ENCODE measurements around the gene DCTN3. TPM values are rescaled to one million over a fixed set of nuclear protein-coding genes. Genes with fewer than 3 reads are reported as not detected.

Gene DCTN3
- total and polyA plus RNA-seq, 2 donors from 2014 or later, result 92.0 to 175 TPM

- H3K27me3 ChIP-seq (ENCODE audit: control insufficient read depth, insufficient read depth, low read length), result no peaks in the 10 kb centered on the region
- DNase-seq (peak in 1 of 5 donors; percentile 39), FAIRE-seq (no peak)
- H3K4me3 ChIP-seq (ENCODE audit: low read length in 3 of 3), result peak overlapping the region; percentile 56 to 91 (median 88)
- peak overlapping the region; percentile 37 to 88 (median 57) for H3K9ac ChIP-seq (ENCODE audit: low read length in 3 of 3)
- H3K27ac ChIP-seq (ENCODE audit: low read depth in 2 of 2, low read length in 2 of 2), result peak overlapping the region in 1 of 2 donors; percentile 26
- intact Hi-C loops (cut with DNase I), result no loop called here
- TF ChIP-seq CTCF (IDR thresholded peaks at IDR 0.05; ENCODE audit: borderline replicate concordance, extremely low read depth, insufficient read depth), result no peak
- H3K4me1 ChIP-seq (ENCODE audit: control insufficient read depth in 2 of 3, insufficient read depth in 2 of 3, low read depth in 1 of 3, low read length in 3 of 3), result peaks cover 0 to 15% (median 11%) of the 10 kb centered on the region in 3 donors
- H3K36me3 ChIP-seq (ENCODE audit: control insufficient read depth in 2 of 3, insufficient read depth in 3 of 3, low read length in 3 of 3), result peaks cover 0 to 14% (median 10%) of the 10 kb centered on the region in 3 donors
- no peaks in the 10 kb centered on the region for H3K9me3 ChIP-seq (ENCODE audit: control insufficient read depth in 2 of 3, insufficient read depth in 1 of 3, low read length in 3 of 3)
Observed at GRCh38 chr9:34611251-34611810, 9.0 kb downstream of the DCTN3 start.

- intact Hi-C loops (cut with DNase I), result no loop called here
- peak overlapping the region in 1 of 3 donors; percentile 91 for H3K4me3 ChIP-seq (ENCODE audit: low read length in 3 of 3)
- FAIRE-seq, result no peak
- no peaks in the 10 kb centered on the region for H3K9me3 ChIP-seq (ENCODE audit: control insufficient read depth in 2 of 3, insufficient read depth in 1 of 3, low read length in 3 of 3)
- peak overlapping the region in 1 of 3 donors; percentile 88 for H3K9ac ChIP-seq (ENCODE audit: low read length in 3 of 3)
- no peak for TF ChIP-seq CTCF (IDR thresholded peaks at IDR 0.05; ENCODE audit: borderline replicate concordance, extremely low read depth, insufficient read depth)
- no peak overlapping the region for H3K27ac ChIP-seq (ENCODE audit: low read depth in 2 of 2, low read length in 2 of 2)
- DNase-seq, result peak in 1 of 5 donors; percentile 75
- H3K4me1 ChIP-seq (ENCODE audit: control insufficient read depth in 2 of 3, insufficient read depth in 2 of 3, low read depth in 1 of 3, low read length in 3 of 3), result peaks cover 0 to 15% (median 11%) of the 10 kb centered on the region in 3 donors
- peaks cover 0 to 7% (median 6%) of the 10 kb centered on the region in 3 donors for H3K36me3 ChIP-seq (ENCODE audit: control insufficient read depth in 2 of 3, insufficient read depth in 3 of 3, low read length in 3 of 3)
- H3K27me3 ChIP-seq (ENCODE audit: control insufficient read depth, insufficient read depth, low read length), result no peaks in the 10 kb centered on the region
Observed at GRCh38 chr9:34610434-34611206, 9.7 kb downstream of the DCTN3 start.

- H3K4me1 ChIP-seq (ENCODE audit: control insufficient read depth in 2 of 3, insufficient read depth in 2 of 3, low read depth in 1 of 3, low read length in 3 of 3), result peaks cover 0 to 11% (median 8%) of the 10 kb centered on the region in 3 donors
- H3K27me3 ChIP-seq (ENCODE audit: control insufficient read depth, insufficient read depth, low read length), result no peaks in the 10 kb centered on the region
- H3K27ac ChIP-seq (ENCODE audit: low read depth in 2 of 2, low read length in 2 of 2), result no peak overlapping the region
- no peak for FAIRE-seq
- intact Hi-C loops (cut with DNase I), result no loop called here
- no peak for DNase-seq
- no peak overlapping the region for H3K9ac ChIP-seq (ENCODE audit: low read length in 3 of 3)
- TF ChIP-seq CTCF (IDR thresholded peaks at IDR 0.05; ENCODE audit: borderline replicate concordance, extremely low read depth, insufficient read depth), result no peak
- no peaks in the 10 kb centered on the region for H3K36me3 ChIP-seq (ENCODE audit: control insufficient read depth in 2 of 3, insufficient read depth in 3 of 3, low read length in 3 of 3)
- no peaks in the 10 kb centered on the region for H3K9me3 ChIP-seq (ENCODE audit: control insufficient read depth in 2 of 3, insufficient read depth in 1 of 3, low read length in 3 of 3)
- no peak overlapping the region for H3K4me3 ChIP-seq (ENCODE audit: low read length in 3 of 3)
Observed at GRCh38 chr9:34607331-34607730, 13.0 kb downstream of the DCTN3 start.
